ENCODE results near the gene LAMA4.

The LAMA4 gene

GRCh38 chr6:112199001-112199403 lies 55.4 kb downstream of the LAMA4 start:
- H3K4me1 ChIP-seq (ENCODE audit: control insufficient read depth, insufficient read depth, low read length), result peaks cover 16% of the 10 kb centered on the region
- H3K27me3 ChIP-seq (ENCODE audit: control insufficient read depth in 1 of 2, insufficient read depth in 2 of 2, low read length in 2 of 2), result no peaks in the 10 kb centered on the region
- H3K4me3 ChIP-seq (ENCODE audit: low read length in 2 of 2), result peak overlapping the region in 1 of 2 donors; percentile 1
- no peak overlapping the region for H3K9ac ChIP-seq (ENCODE audit: low read length in 2 of 2)
- H3K27ac ChIP-seq (ENCODE audit: low read length), result peak overlapping the region; percentile 42
- H3K36me3 ChIP-seq (ENCODE audit: control insufficient read depth in 2 of 2, insufficient read depth in 2 of 2, low read length in 2 of 2), result peaks cover 26 to 29% of the 10 kb centered on the region in 2 donors
- no peaks in the 10 kb centered on the region for H3K9me3 ChIP-seq (ENCODE audit: control insufficient read depth in 2 of 2, low read length in 2 of 2)

- H3K9me3 ChIP-seq (ENCODE audit: control insufficient read depth in 2 of 2, low read length in 2 of 2), result no peaks in the 10 kb centered on the region
- H3K27ac ChIP-seq (ENCODE audit: low read length), result peak overlapping the region; percentile 42
- H3K4me3 ChIP-seq (ENCODE audit: low read length in 2 of 2), result peak overlapping the region in 1 of 2 donors; percentile 1
- H3K4me1 ChIP-seq (ENCODE audit: control insufficient read depth, insufficient read depth, low read length), result peaks cover 12% of the 10 kb centered on the region
- H3K27me3 ChIP-seq (ENCODE audit: control insufficient read depth in 1 of 2, insufficient read depth in 2 of 2, low read length in 2 of 2), result no peaks in the 10 kb centered on the region
- no peak overlapping the region for H3K9ac ChIP-seq (ENCODE audit: low read length in 2 of 2)
- H3K36me3 ChIP-seq (ENCODE audit: control insufficient read depth in 2 of 2, insufficient read depth in 2 of 2, low read length in 2 of 2), result peaks cover 24 to 30% of the 10 kb centered on the region in 2 donors
Measured at GRCh38 chr6:112198582-112198981, 55.8 kb downstream of the LAMA4 start.

GRCh38 chr6:112197636-112198035 lies 56.7 kb downstream of the LAMA4 start:
- Histone ChIP-seq H3K27ac (ENCODE audit: low read length) (no peak overlapping the region), H3K9ac (ENCODE audit: low read length in 2 of 2) (no peak overlapping the region), H3K4me1 (ENCODE audit: control insufficient read depth, insufficient read depth, low read length) (peaks cover 11% of the 10 kb centered on the region), H3K27me3 (ENCODE audit: control insufficient read depth in 1 of 2, insufficient read depth in 2 of 2, low read length in 2 of 2) (no peaks in the 10 kb centered on the region), H3K36me3 (ENCODE audit: control insufficient read depth in 2 of 2, insufficient read depth in 2 of 2, low read length in 2 of 2) (peaks cover 21 to 34% of the 10 kb centered on the region in 2 donors), H3K9me3 (ENCODE audit: control insufficient read depth in 2 of 2, low read length in 2 of 2) (no peaks in the 10 kb centered on the region), H3K4me3 (ENCODE audit: low read length in 2 of 2) (no peak overlapping the region)

- Histone ChIP-seq H3K27ac (ENCODE audit: low read length) (no peak overlapping the region), H3K27me3 (ENCODE audit: control insufficient read depth in 1 of 2, insufficient read depth in 2 of 2, low read length in 2 of 2) (no peaks in the 10 kb centered on the region), H3K36me3 (ENCODE audit: control insufficient read depth in 2 of 2, insufficient read depth in 2 of 2, low read length in 2 of 2) (peaks cover 26 to 38% of the 10 kb centered on the region in 2 donors), H3K9me3 (ENCODE audit: control insufficient read depth in 2 of 2, low read length in 2 of 2) (no peaks in the 10 kb centered on the region), H3K4me1 (ENCODE audit: control insufficient read depth, insufficient read depth, low read length) (peaks cover 17% of the 10 kb centered on the region), H3K4me3 (ENCODE audit: low read length in 2 of 2) (no peak overlapping the region), H3K9ac (ENCODE audit: low read length in 2 of 2) (no peak overlapping the region)
Measured at GRCh38 chr6:112196306-112196705, 58.1 kb downstream of the LAMA4 start.

GRCh38 chr6:112195166-112195565 lies 59.2 kb downstream of the LAMA4 start:
- Histone ChIP-seq H3K27me3 (ENCODE audit: control insufficient read depth in 1 of 2, insufficient read depth in 2 of 2, low read length in 2 of 2) (no peaks in the 10 kb centered on the region), H3K9me3 (ENCODE audit: control insufficient read depth in 2 of 2, low read length in 2 of 2) (no peaks in the 10 kb centered on the region), H3K4me1 (ENCODE audit: control insufficient read depth, insufficient read depth, low read length) (peaks cover 26% of the 10 kb centered on the region), H3K9ac (ENCODE audit: low read length in 2 of 2) (no peak overlapping the region), H3K4me3 (ENCODE audit: low read length in 2 of 2) (no peak overlapping the region), H3K36me3 (ENCODE audit: control insufficient read depth in 2 of 2, insufficient read depth in 2 of 2, low read length in 2 of 2) (peaks cover 26 to 37% of the 10 kb centered on the region in 2 donors), H3K27ac (ENCODE audit: low read length) (peak overlapping the region; percentile 12)

GRCh38 chr6:112194511-112194910 lies 59.9 kb downstream of the LAMA4 start:
- H3K36me3 ChIP-seq (ENCODE audit: control insufficient read depth in 2 of 2, insufficient read depth in 2 of 2, low read length in 2 of 2), result peaks cover 23 to 33% of the 10 kb centered on the region in 2 donors
- peaks cover 32% of the 10 kb centered on the region for H3K4me1 ChIP-seq (ENCODE audit: control insufficient read depth, insufficient read depth, low read length)
- H3K9ac ChIP-seq (ENCODE audit: low read length in 2 of 2), result no peak overlapping the region
- no peak overlapping the region for H3K4me3 ChIP-seq (ENCODE audit: low read length in 2 of 2)
- no peaks in the 10 kb centered on the region for H3K9me3 ChIP-seq (ENCODE audit: control insufficient read depth in 2 of 2, low read length in 2 of 2)
- H3K27me3 ChIP-seq (ENCODE audit: control insufficient read depth in 1 of 2, insufficient read depth in 2 of 2, low read length in 2 of 2), result no peaks in the 10 kb centered on the region
- peak overlapping the region; percentile 12 for H3K27ac ChIP-seq (ENCODE audit: low read length)

GRCh38 chr6:112193535-112194051 lies 60.8 kb downstream of the LAMA4 start:
- Histone ChIP-seq H3K36me3 (ENCODE audit: control insufficient read depth in 2 of 2, insufficient read depth in 2 of 2, low read length in 2 of 2) (peaks cover 29 to 35% of the 10 kb centered on the region in 2 donors), H3K27ac (ENCODE audit: low read length) (peak overlapping the region; percentile 46)

GRCh38 chr6:112193117-112193516 lies 61.2 kb downstream of the LAMA4 start:
- peak overlapping the region; percentile 46 for H3K27ac ChIP-seq (ENCODE audit: low read length)
- peaks cover 34 to 37% of the 10 kb centered on the region in 2 donors for H3K36me3 ChIP-seq (ENCODE audit: control insufficient read depth in 2 of 2, insufficient read depth in 2 of 2, low read length in 2 of 2)
- no peaks in the 10 kb centered on the region for H3K27me3 ChIP-seq (ENCODE audit: control insufficient read depth in 1 of 2, insufficient read depth in 2 of 2, low read length in 2 of 2)
- H3K9ac ChIP-seq (ENCODE audit: low read length in 2 of 2), result no peak overlapping the region
- no peak overlapping the region for H3K4me3 ChIP-seq (ENCODE audit: low read length in 2 of 2)
- no peaks in the 10 kb centered on the region for H3K9me3 ChIP-seq (ENCODE audit: control insufficient read depth in 2 of 2, low read length in 2 of 2)
- peaks cover 34% of the 10 kb centered on the region for H3K4me1 ChIP-seq (ENCODE audit: control insufficient read depth, insufficient read depth, low read length)

More at GRCh38 chr6:112193535-112194051, 60.8 kb downstream of the LAMA4 start:
- no peaks in the 10 kb centered on the region for H3K9me3 ChIP-seq (ENCODE audit: control insufficient read depth in 2 of 2, low read length in 2 of 2)
- H3K4me3 ChIP-seq (ENCODE audit: low read length in 2 of 2), result no peak overlapping the region
- no peak overlapping the region for H3K9ac ChIP-seq (ENCODE audit: low read length in 2 of 2)
- no peaks in the 10 kb centered on the region for H3K27me3 ChIP-seq (ENCODE audit: control insufficient read depth in 1 of 2, insufficient read depth in 2 of 2, low read length in 2 of 2)
- H3K4me1 ChIP-seq (ENCODE audit: control insufficient read depth, insufficient read depth, low read length), result peaks cover 34% of the 10 kb centered on the region

- Histone ChIP-seq H3K27ac (ENCODE audit: low read length) (peak overlapping the region; percentile 46), H3K9ac (ENCODE audit: low read length in 2 of 2) (no peak overlapping the region), H3K9me3 (ENCODE audit: control insufficient read depth in 2 of 2, low read length in 2 of 2) (no peaks in the 10 kb centered on the region), H3K36me3 (ENCODE audit: control insufficient read depth in 2 of 2, insufficient read depth in 2 of 2, low read length in 2 of 2) (peaks cover 41 to 45% of the 10 kb centered on the region in 2 donors), H3K4me1 (ENCODE audit: control insufficient read depth, insufficient read depth, low read length) (peaks cover 34% of the 10 kb centered on the region), H3K27me3 (ENCODE audit: control insufficient read depth in 1 of 2, insufficient read depth in 2 of 2, low read length in 2 of 2) (no peaks in the 10 kb centered on the region), H3K4me3 (ENCODE audit: low read length in 2 of 2) (no peak overlapping the region)
Measured at GRCh38 chr6:112191509-112192020, 62.8 kb downstream of the LAMA4 start.

- no peak overlapping the region for H3K4me3 ChIP-seq (ENCODE audit: low read length in 2 of 2)
- H3K9me3 ChIP-seq (ENCODE audit: control insufficient read depth in 2 of 2, low read length in 2 of 2), result no peaks in the 10 kb centered on the region
- H3K27ac ChIP-seq (ENCODE audit: low read length), result peak overlapping the region; percentile 58
- peaks cover 41 to 50% of the 10 kb centered on the region in 2 donors for H3K36me3 ChIP-seq (ENCODE audit: control insufficient read depth in 2 of 2, insufficient read depth in 2 of 2, low read length in 2 of 2)
- H3K4me1 ChIP-seq (ENCODE audit: control insufficient read depth, insufficient read depth, low read length), result peaks cover 34% of the 10 kb centered on the region
- H3K9ac ChIP-seq (ENCODE audit: low read length in 2 of 2), result no peak overlapping the region
- H3K27me3 ChIP-seq (ENCODE audit: control insufficient read depth in 1 of 2, insufficient read depth in 2 of 2, low read length in 2 of 2), result no peaks in the 10 kb centered on the region
Measured at GRCh38 chr6:112190164-112190563, 64.2 kb downstream of the LAMA4 start.

GRCh38 chr6:112189494-112189893 lies 64.9 kb downstream of the LAMA4 start:
- peaks cover 36% of the 10 kb centered on the region for H3K4me1 ChIP-seq (ENCODE audit: control insufficient read depth, insufficient read depth, low read length)
- no peak overlapping the region for H3K4me3 ChIP-seq (ENCODE audit: low read length in 2 of 2)
- no peaks in the 10 kb centered on the region for H3K27me3 ChIP-seq (ENCODE audit: control insufficient read depth in 1 of 2, insufficient read depth in 2 of 2, low read length in 2 of 2)
- H3K9ac ChIP-seq (ENCODE audit: low read length in 2 of 2), result no peak overlapping the region
- peak overlapping the region; percentile 58 for H3K27ac ChIP-seq (ENCODE audit: low read length)
- peaks cover 46 to 54% of the 10 kb centered on the region in 2 donors for H3K36me3 ChIP-seq (ENCODE audit: control insufficient read depth in 2 of 2, insufficient read depth in 2 of 2, low read length in 2 of 2)
- no peaks in the 10 kb centered on the region for H3K9me3 ChIP-seq (ENCODE audit: control insufficient read depth in 2 of 2, low read length in 2 of 2)
